HG03159 (cell line): ENCODE measurements around the gene PABPN1.

Experiments
- ATAC-seq: cut with Tn5 transposase; IDR thresholded peaks from one replicate; pipeline ENCODE4 v1.9.1; 2021; ENCODE audit warnings: mild to moderate bottlenecking, moderate library complexity; ENCODE audit not compliant: unreplicated experiment

PABPN1 gene

DNA sequence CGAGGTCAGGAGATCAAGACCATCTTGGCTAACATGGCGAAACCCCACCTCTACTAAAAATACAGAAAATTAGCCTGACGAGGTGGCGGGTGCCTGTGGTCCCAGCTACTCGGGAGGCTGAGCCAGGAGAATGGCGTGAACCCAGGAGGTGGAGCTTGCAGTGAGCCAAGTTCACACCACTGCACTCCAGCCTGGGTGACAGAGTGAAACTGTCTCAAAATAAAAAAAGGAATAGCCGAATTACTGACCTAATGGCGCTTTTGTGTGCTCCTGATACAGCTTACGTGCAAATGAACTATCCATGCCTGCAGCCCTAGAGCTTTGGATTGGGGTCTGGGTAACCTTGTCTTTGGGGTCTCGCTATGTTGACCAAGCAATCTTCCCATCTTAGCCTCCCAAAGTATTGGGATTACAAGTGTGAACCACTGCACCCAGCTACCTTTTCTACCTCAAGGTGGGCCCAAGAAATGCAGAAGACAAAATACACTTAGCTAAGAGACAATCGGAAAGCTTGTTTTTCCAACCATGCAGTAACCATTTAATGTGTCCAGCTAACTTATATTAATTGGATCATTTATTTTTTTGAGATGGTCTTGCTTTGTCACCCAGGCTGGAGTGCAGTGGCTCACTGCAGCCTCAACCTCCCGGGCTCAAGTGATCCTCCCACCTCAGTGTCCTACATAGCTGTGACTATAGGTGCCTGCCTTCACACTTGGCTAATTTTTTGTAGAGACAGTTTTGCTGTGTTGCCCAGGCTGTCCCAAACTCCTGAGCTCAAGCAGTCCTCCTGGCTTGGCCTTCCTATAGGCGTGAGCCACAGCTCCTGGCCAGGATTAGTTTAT, 5.5 kb downstream of the PABPN1 start:
- ATAC-seq = no peak

DNA sequence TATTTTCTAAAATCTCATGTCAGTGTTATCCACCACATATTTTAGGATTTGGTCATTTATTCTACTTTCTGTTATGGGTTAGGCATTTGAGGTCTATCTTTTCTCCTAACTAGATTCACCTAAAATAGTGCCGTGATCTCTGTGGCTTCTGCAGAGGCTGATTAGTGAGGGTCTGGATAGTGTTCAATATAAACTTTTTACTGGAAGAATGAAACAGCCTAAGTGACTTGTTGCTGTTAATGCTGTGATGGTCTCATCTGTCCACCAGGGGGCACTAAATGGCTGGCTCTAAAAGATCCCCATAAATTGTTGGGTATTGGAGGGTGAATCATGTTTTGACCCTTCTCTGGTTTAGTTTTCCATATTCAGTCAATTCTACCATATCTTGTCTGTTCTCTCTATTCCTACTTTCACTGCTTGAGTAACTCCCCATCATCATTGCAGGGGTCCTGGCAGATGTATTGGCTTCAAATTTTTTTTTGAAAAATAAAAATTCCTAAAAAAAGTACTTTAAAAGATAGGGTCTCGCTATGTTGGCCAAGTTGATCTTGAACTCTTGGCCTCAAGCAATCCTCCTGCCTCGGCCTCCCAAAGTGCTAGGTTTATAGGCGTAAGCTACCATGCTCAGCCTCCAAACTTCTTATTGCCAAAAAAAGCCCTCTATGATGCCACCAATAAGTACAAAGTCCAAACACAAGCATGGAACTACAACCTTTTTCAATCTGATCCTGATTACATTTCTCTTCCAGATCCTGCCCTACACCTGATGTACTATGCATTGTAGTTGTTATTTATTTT, 6.9 kb downstream of the PABPN1 start:
- no peak for ATAC-seq

DNA sequence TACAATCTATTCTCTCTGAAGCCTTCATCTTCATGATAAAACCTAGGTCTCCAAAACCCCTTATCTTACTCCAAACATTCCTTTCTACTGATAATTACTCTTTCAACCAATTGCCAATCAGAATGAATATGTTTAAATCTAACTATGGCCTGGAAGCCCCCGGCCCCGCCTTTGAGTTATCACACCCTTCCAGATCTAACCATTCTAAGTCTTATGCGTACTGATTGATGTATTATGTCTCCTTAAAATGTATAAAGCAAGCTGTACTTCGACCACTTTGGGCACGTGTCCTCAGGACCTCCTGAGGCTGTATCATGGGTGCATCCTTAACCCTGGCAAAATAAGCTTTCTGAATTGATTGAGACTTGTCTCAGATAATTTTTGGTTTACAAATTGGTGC, 14.4 kb downstream of the PABPN1 start:
- no peak for ATAC-seq

DNA sequence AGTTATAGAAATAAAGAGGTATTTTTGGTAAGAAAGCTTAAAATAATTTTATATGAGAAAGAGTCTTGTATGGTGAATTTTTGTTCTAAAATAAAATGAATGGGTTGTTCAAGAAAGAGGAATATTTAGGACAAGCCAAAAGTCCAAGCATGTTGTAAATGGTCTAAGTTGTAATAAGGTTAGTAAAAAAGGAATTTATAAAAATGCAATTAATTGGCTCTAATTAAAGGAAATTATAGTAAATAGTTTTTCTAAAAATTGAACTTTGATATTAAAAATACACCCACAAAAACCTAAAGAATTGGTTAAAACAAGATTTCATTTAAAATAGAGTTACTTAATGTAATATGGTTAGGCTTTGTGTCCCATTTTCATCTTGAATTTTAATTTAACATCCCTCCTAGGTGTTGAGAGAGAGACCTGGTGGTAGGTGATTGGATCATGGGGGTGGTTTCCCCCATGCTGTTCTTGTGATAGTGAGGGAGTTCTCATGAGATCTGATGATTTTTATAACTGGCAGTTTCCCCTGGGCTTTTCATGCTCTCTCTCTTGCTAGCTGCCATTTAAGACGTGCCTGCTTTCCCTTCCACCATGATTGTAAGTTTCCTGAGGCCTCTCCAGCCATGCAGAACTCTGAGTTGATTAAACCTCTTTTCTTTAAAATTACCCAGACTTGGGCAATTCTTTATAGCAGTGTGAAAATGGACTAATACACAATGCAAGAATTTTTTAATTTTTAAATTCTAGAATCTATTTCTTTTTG, 18.4 kb downstream of the PABPN1 start:
- no peak for ATAC-seq

DNA sequence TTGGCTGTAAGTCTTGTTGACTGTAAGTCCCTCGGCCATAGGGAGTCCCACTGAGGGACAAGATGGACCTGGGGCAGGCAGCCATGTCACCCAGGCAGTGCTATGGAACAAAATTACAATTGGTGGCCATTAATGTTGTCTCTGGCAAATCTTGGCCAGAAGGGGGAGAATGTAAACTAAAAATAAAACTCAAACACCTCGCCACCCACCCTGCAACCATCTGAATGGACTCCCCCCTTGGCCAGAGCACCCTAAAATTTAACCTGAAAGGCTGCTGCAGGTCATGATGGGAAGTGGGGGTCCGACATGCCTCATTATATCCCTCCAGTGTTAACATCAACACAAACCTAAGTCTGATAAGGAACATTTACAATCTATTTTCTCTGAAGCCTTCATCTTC, 23.2 kb downstream of the PABPN1 start:
- no peak for ATAC-seq

DNA sequence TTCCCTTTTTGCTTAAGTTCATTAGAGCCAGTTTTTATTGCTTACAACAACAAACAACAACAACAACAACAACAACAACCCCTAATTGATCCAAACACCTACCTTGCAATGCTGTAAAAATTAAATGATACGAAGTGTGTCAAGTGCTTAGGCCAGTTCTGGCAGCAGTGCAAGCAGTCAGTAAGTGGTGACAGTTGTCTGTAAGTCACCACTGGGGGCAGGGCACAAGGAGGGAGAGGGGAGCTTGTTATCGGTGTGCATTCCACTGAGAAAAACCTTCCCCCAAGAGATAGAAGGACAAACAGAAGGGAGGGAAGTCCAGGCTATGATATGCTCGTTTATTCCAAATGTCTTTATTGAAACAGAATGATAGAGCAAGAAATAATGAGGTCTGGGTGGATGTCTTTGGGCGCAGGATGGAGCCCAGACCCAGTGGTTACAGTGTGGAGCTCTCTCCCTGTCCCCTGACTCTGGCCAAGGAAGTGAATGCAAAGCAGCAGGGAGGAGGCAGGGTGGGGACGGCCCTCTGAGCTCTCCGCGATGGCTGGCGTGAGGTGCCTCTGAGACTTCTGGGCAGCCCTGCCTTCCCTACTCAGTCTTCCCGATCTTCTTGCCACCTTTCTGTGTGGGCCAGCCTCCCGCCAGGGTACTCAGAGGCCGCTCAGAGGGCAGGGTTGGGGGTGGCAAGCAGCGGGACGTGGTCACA, 24.9 kb downstream of the PABPN1 start:
- no peak for ATAC-seq

DNA sequence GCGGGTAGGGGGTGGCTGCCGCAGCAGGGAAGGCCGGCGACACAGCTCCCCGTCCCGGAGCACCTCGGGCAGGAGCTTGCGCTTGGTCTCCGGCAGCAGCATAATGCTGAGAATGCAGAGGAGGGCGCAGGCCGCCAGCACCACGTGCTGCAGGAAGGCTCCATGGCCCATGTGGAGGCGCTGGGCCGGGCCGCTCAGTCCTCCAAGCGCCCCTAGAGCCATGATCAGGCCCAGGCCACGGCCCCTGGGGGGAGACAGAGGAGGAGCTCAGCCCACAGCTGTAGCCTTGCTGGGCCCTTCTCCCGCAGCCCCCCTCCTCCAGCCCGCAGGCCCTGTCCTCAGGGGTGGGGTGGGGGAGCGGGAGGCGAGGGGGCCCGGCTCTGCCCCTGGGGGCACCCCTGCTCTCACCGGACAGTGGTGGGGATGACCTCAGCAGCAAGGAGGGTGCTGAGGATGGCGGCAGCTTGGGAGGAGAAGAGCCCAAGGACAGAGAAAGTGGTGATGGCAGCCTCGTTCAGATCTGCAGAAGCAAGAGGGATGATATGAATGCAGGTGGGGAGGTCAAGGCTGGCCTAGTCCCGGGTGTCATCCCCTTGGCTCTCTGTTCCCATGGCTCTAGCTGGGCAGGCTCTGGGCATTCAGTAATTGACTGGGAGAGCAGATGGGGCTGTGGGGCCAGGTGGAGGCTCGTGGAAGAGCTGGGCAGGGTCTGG, 25.6 kb downstream of the PABPN1 start:
- no peak for ATAC-seq

DNA sequence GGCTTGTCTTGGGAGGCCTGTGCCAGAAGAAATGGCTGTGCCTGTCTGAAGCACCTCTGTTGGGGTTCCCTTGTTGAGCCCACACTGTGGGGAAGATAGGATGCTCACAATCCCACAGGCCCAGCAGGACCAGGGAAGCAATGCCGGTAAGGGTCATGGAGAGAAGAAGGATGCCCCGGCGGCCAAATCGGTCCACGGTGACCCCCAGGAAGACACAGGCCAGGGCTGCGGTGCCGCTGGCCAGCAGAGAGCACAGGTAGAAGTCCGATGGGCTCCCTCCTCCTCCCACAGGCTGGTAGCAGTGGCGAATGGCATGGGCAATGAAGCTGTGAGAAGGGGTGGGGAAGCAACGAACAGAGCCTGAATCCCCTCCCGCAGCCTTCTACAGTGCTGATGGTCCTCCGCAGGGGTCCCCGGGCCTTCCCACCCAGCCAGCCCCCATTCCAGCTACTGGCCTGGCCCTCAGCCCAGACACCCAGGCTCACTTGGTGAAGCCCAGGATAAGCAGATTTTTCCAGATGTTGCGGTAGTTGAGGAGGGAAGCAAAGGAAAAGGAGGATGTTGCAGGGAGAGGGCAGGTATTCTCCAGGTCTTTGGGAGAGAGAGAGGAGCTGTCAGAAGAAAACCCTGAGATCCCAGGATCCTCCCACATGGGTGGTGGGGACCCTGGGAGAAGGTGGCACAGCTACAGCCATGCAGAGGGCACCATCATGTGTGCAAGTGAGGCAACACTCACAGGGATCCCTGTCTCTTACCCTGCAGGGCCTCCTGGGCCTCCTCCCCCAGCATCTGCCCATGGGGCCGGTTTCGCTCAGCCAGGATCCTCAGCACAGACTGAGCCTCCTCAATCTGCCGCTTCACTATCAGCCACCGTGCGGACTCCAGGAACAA, 26.4 kb downstream of the PABPN1 start:
- no peak for ATAC-seq

DNA sequence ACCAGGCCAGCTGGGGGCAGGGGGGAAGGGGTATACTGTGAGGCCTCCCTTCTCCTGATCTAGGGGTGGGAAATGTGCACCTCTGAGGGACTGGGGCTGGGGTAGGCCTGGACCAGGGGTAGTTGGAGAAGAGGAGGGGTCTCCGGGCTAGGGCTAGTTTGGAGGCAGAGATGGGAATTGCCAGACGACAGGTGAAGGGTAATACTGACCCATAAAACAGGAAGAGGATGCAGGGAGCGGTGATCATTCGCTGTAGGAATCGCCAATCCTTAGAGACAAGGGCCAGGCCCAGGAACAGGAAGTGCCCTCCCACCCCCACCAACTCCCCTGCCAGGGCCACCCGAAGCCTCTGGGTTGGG, 27.0 kb downstream of the PABPN1 start:
- no peak for ATAC-seq

DNA sequence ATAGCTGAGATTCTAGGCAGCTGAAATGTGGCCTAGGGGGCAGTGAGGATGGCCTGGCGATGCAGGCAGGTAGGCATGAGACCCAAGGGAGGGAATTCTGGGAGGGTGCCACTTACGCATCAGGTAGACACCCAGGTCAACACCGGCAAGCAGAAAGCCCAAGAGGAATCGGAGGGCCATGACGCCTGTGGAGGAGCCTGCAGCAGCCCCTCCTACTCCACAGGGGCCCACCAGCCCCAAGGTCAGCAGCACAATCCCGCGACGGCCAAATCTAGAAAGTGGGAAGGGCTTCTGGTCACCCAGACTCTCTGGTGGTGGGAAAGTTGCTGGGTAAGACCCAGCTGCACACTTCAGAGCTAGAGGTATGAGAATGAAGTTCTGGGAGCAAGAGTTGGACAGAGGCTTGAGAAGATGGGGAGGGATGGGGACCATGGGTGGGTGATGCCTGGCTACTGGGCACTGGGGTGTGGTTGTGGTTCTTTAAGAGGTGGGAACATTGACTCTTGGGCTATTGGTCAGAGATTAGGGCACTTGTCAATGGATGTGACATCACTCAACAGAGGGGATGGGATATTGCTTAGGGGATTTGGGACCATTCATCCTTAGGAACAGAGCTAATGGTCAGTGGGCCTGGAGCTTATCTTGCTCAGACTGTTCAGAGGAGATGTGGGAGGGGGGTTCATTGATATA, 28.0 kb downstream of the PABPN1 start:
- ATAC-seq = no peak

DNA sequence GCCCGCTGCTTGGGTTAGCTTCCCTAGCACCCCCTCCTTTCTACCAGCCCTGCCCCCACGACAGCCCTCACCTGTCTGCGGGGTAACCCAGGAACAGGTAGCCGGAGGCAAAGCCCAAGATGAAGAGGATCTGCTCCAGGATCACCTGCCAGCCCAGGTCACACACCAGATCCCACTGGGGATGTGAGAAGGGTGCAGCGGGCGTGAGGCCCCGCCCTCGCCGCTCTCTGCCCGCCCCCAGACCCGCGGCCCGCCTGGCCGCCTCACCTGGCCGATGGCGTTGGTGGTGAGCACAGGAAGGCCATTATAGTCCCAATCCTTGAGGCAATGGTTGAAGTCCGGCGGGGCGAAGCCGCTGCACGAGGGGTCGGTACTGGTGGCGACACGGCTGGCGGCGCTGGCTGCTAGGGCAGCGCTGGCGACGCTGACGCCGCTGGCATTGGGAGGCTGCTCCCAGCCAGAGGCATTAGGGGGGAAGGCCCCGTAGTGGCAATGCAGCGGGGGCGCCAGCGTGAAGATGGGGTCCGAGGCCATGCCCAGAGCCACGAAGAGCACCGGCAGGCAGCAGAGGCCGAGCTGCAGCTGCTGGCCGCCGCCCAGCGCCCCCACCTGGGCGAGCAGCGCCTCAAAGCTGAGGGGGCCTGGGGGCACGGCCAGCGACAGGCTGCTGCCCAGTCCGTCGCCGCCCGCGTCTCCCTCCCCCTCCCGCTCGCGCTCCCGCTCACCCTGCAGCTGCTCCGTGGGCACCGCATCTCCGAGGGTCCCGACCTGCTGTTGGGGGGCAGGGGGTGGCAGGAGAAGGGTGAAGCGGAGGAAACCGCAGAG, 30.6 kb downstream of the PABPN1 start:
- no peak for ATAC-seq

DNA sequence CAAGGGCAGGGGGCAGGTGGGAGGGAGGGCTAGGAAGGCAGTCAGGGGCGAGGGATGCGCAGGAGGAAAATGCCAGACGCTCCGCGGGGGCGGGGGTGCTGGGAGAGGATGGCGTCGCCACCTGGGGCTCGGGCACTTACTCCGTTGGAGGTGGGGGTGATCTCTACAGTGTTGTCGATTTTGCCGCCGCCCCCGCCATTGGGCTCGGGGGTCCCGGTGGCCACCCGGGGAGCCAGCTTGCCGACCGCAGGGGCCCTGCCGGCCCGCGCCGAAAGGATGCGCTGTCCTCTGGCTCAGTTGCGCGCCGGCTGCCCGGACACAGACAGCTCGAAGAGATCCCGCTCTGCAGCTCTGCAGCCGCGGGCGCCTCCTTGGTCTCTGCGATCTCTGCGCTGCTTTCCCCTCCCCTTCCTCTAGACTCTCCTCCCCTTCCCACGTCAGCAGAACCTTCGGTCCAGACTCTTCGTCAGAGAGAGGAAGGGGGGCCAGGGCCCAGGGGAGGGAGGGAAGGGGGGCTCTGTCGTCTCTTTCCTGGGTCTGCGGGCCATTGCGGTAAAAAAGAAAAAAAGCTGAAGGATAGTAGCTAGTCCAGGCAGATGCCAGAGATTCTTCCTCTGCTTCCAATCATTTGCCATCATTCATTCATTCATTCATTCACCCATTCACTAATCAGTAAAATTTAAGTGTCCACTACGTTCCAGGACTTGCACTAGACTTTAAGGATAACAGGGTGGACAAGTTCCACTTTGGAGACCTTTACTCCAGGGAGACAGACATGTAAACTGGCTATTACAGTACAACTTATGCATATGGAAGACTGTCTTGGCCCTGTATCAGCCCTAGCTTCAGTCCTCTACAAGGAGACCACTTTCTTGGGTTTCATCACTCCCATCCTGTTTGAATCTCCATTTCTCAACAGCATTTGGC, 31.5 kb downstream of the PABPN1 start, which contains the start of gene SLC22A17:
Gene SLC22A17 (minus strand): TSS at position 382 of the 927 bp plus-strand sequence.
- ATAC-seq = no peak

DNA sequence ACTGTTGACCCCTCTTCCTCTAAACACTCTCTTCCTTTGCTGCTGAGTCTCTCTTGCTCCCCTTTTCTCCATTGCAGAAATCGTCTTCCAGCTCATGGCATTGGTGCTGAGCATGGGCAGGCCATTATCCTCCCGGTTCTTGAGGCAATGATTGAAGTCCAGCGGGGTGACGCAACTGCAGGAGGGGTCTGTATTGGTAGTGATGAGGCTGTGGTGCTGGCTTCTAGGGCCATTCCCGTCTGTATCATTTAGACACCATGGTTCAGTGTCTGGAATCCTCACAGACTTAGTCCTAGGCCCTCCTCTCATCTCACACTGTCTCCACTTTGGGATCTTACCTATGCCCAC, 32.1 kb downstream of the PABPN1 start:
- no peak for ATAC-seq

DNA sequence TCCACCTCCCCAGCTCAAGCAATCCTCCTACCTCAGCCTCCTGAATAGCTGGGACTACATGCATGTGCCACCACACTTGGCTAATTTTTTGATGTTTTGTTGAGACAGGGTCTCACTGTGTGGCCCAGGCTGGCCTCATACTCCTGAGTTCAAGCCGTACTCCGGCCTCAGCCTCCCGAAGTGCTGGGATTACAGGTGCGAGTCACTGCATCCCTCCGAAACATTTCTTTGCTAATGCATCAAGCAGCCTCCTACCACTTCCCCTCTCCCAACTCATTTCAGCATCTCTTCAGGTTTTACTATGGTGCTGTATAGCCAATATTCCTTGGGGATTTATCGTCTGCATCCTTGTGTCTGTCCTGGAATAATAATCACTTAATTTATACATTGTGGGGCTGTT, 33.7 kb downstream of the PABPN1 start:
- no peak for ATAC-seq

DNA sequence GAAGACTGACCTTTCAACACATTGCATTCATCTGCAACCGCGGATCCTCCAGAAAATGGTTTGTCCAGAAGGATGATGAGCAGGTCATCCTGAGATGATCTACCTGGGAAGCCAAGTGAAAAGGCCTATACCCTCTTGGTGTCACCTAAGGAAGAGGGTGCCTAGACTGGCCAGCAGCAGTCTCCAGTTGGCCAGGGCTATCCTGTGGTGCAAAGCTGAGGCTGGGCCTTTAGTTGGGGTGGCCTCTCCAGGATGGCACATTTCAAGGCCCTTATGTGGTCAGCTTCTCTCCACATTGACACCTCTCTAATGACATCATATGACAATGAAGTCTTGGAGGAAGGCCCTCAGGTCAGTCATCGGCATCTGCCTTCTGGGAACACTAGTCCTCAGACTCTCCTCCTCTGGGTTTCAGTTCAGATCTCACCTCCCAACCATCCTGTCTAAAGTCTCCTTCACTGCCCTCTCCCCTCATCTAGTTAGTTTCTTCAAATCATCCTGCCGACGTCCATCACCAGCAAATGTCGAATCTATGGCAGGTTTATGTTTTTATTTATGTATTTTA, 34.7 kb downstream of the PABPN1 start:
- ATAC-seq = no peak

DNA sequence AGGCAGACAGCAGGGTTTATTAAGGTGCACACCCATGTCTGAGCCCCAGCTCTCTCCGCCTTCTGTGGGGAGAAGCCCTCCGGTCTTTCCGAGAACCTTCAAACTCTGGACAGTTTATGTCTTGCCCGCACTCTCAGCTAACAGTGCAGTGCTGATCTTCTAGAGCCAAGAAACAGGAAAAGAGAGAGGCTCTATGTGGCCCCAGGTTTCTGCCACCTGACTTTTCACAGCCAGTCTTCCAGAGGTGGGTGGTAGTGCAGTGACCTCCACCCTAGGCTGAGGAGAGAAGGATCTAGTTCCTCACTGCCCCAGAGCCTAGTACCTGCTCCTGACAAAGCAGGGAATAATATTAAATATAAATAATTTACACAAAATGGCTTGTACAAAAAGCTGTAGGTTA, 35.4 kb downstream of the PABPN1 start:
- no peak for ATAC-seq

DNA sequence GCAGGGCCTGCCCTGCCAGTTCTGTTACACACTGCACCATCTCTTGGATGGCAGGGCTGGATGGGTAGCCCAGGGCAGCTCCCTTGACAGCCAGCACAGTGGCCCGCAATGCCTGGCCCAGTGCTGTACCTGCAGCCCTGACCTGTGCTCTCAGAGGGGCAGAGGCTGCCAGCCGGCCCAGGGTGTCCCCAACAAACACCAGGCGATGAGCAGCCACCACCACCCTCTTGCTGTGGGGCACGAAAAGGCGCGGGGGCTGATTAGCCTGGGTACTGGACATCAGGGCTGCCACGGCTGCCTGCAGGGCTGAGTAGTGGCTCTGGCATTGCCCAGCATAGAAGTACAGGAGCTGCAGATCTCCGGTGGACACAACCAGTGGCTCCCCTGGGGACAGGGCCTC, 36.0 kb downstream of the PABPN1 start:
- ATAC-seq = no peak
